Ishikawa (cell line): Measurements from ENCODE around the gene COL23A1.

Experiments used
- CEBPB ChIP-seq: IDR thresholded peaks from 2 replicates; pipeline ENCODE4 v1.6.1; 2012
- CREB1 ChIP-seq: IDR thresholded peaks from 2 replicates; pipeline ENCODE4 v1.6.1; 2012; ENCODE audit warnings: low read depth
- EGR1 ChIP-seq: IDR thresholded peaks from 2 replicates; pipeline ENCODE4 v1.6.1; 2012
- EP300 ChIP-seq: IDR thresholded peaks from 2 replicates; pipeline ENCODE4 v1.6.1; 2012; ENCODE audit warnings: borderline replicate concordance
- FOXM1 ChIP-seq: IDR thresholded peaks from 2 replicates; pipeline ENCODE4 v1.6.1; 2012; ENCODE audit warnings: low read depth, borderline replicate concordance
- MAX ChIP-seq: IDR thresholded peaks from 2 replicates; pipeline ENCODE4 v1.6.1; 2012
- NFIC ChIP-seq: IDR thresholded peaks from 2 replicates; pipeline ENCODE4 v1.6.1; 2012
- RAD21 ChIP-seq: IDR thresholded peaks from 2 replicates; pipeline ENCODE4 v1.6.1; 2012; ENCODE audit warnings: low read depth
- REST ChIP-seq: IDR thresholded peaks from 2 replicates; pipeline ENCODE4 v1.6.1; 2012; ENCODE audit warnings: low read depth, mild to moderate bottlenecking
- TAF1 ChIP-seq: IDR thresholded peaks from 2 replicates; pipeline ENCODE4 v1.6.1; 2012; ENCODE audit warnings: low read depth, mild to moderate bottlenecking
- TCF12 ChIP-seq: IDR thresholded peaks from 2 replicates; pipeline ENCODE4 v1.6.1; 2012; ENCODE audit warnings: low read depth
- TEAD4 ChIP-seq: IDR thresholded peaks from 2 replicates; pipeline ENCODE4 v1.6.1; 2012
- USF1 ChIP-seq: IDR thresholded peaks from 2 replicates; pipeline ENCODE4 v1.6.1; 2012
- YY1 ChIP-seq: IDR thresholded peaks from 2 replicates; pipeline ENCODE4 v1.6.1; 2012; ENCODE audit warnings: low read depth
- ZBTB7A ChIP-seq: IDR thresholded peaks from 2 replicates; pipeline ENCODE4 v1.6.1; 2012; ENCODE audit warnings: low read depth

COL23A1 gene

GRCh38 chr5:178265746-178266145, 324.4 kb downstream of the COL23A1 start:
- TF ChIP-seq TAF1 (no peak), MAX (no peak), CEBPB (no peak), USF1 (no peak), TEAD4 (no peak), EP300 (no peak)

GRCh38 chr5:178264044-178264443, 326.1 kb downstream of the COL23A1 start:
- no peak for TF ChIP-seq CEBPB
- no peak for TF ChIP-seq EGR1
- TF ChIP-seq ZBTB7A, result no peak
- no peak for TF ChIP-seq TEAD4
- TF ChIP-seq RAD21, result no peak
- no peak for TF ChIP-seq MAX
- no peak for TF ChIP-seq TCF12
- no peak for TF ChIP-seq YY1
- TF ChIP-seq TAF1, result no peak
- no peak for TF ChIP-seq EP300
- TF ChIP-seq FOXM1, result no peak
- TF ChIP-seq REST, result no peak
- no peak for TF ChIP-seq NFIC
- TF ChIP-seq CREB1, result no peak

- no peak for TF ChIP-seq CREB1
- TF ChIP-seq EGR1, result no peak
- TF ChIP-seq NFIC, result no peak
- TF ChIP-seq TCF12, result no peak
- no peak for TF ChIP-seq TEAD4
- no peak for TF ChIP-seq TAF1
- TF ChIP-seq YY1, result no peak
- no peak for TF ChIP-seq ZBTB7A
- no peak for TF ChIP-seq RAD21
- no peak for TF ChIP-seq FOXM1
Measured at GRCh38 chr5:178261666-178262600, 328.3 kb downstream of the COL23A1 start.

GRCh38 chr5:178259623-178260536, 330.3 kb downstream of the COL23A1 start:
- TF ChIP-seq TAF1 (no peak), USF1 (no peak), TEAD4 (no peak)

- TF ChIP-seq USF1, result no peak
- no peak for TF ChIP-seq EGR1
- no peak for TF ChIP-seq TEAD4
- TF ChIP-seq TAF1, result no peak
- no peak for TF ChIP-seq TCF12
Measured at GRCh38 chr5:178257650-178258049, 332.5 kb downstream of the COL23A1 start.

- TF ChIP-seq TCF12, result no peak
- no peak for TF ChIP-seq TEAD4
- TF ChIP-seq EP300, result no peak
- no peak for TF ChIP-seq YY1
- TF ChIP-seq CREB1, result no peak
- TF ChIP-seq CEBPB, result no peak
- TF ChIP-seq EGR1, result no peak
- no peak for TF ChIP-seq TAF1
- no peak for TF ChIP-seq FOXM1
- no peak for TF ChIP-seq MAX
- TF ChIP-seq ZBTB7A, result no peak
- TF ChIP-seq RAD21, result no peak
- no peak for TF ChIP-seq USF1
- no peak for TF ChIP-seq NFIC
- no peak for TF ChIP-seq REST
Measured at GRCh38 chr5:178256746-178257145, 333.4 kb downstream of the COL23A1 start.
